H1 (cell line): Measurements from ENCODE around the gene GDPGP1. TPM values are rescaled to one million over a fixed set of nuclear protein-coding genes. Genes with fewer than 3 reads are reported as not detected.
A peak's percentile ranks its signal among the peaks of the same experiment; 100 is the strongest.

Experiments used
- CTCF ChIA-PET: fragments of 300-600 bp; sonication (Branson Sonifier 250); formaldehyde crosslinking; loops from one replicate; lab custom pipeline; 2021; ENCODE audit not compliant: partially characterized antibody; lab: Charles Lee
- POLR2A ChIA-PET: fragments of 300-600 bp; sonication (Branson Sonifier 250); formaldehyde crosslinking; loops from one replicate; lab custom pipeline; 2021; ENCODE audit warnings: inconsistent platforms; ENCODE audit not compliant: partially characterized antibody; lab: Charles Lee
- DNase-seq, 2 experiments: peaks; one replicate each; pipeline versions ENCODE4 v3.0.0 to v3.0.0-alpha.2; 2010 to 2022; ENCODE audit warnings: low spot score in 2 of 2, low read depth in 1 of 2, mixed read lengths in 1 of 2
- FAIRE-seq: peaks from 2 replicates; lab custom pipeline; 2011; peaks lifted over from hg19 to GRCh38; lab: Jason Lieb, UNC
- H2AFZ ChIP-seq: 2 replicates; pipeline ENCODE4 v1.8.1; 2012; ENCODE audit warnings: low read length, inconsistent platforms
- H2AK5ac ChIP-seq: 2 replicates; pipeline ENCODE4 v1.6.1; 2013; ENCODE audit warnings: low read depth, low read length
- H2BK120ac ChIP-seq: replicated peaks from 2 replicates; pipeline ENCODE3; 2013; ENCODE audit warnings: low read depth, low read length, inconsistent platforms
- H2BK12ac ChIP-seq: 2 replicates; pipeline ENCODE4 v1.6.1; 2013; ENCODE audit warnings: low read depth, low read length
- H2BK15ac ChIP-seq: 2 replicates; pipeline ENCODE4 v1.6.1; 2013; ENCODE audit warnings: low read length
- H2BK20ac ChIP-seq: 2 replicates; pipeline ENCODE4 v1.6.1; 2013; ENCODE audit warnings: low read length
- H2BK5ac ChIP-seq: 2 replicates; pipeline ENCODE4 v1.6.1; 2013; ENCODE audit warnings: low read depth, low read length
- H3K14ac ChIP-seq: 2 replicates; pipeline ENCODE4 v1.6.1; 2013; ENCODE audit warnings: inconsistent platforms; ENCODE audit not compliant: insufficient read length
- H3K18ac ChIP-seq: 2 replicates; pipeline ENCODE4 v1.6.1; 2013; ENCODE audit warnings: low read length; ENCODE audit errors: extremely low read depth
- H3K23ac ChIP-seq: 2 replicates; pipeline ENCODE4 v1.6.1; 2013; ENCODE audit warnings: inconsistent platforms; ENCODE audit not compliant: insufficient read length
- H3K23me2 ChIP-seq: 2 replicates; pipeline ENCODE4 v1.6.1; 2013; ENCODE audit warnings: low read depth, low read length
- H3K27ac ChIP-seq: 2 replicates; pipeline ENCODE4 v1.6.1; 2011; ENCODE audit warnings: low read depth, low read length, inconsistent platforms
- H3K27me3 ChIP-seq, 4 experiments: replicated peaks in 1 of 4; 1 replicate in 1 of 4; 2 replicates in 3 of 4; pipeline versions ENCODE4 v1.6.1 to v1.8.1; 2011 to 2013; ENCODE audit warnings: low read length in 3 of 4, mild to moderate bottlenecking in 3 of 4, inconsistent platforms in 2 of 4, mixed read lengths in 2 of 4, moderate library complexity in 1 of 4; ENCODE audit not compliant: control insufficient read depth in 3 of 4, insufficient read depth in 3 of 4; ENCODE audit errors: extremely low read depth in 1 of 4
- H3K36me3 ChIP-seq, 4 experiments: 2 replicates each; pipeline versions ENCODE4 v1.6.1 to v1.8.1; 2011 to 2013; ENCODE audit warnings: mild to moderate bottlenecking in 4 of 4, low read length in 3 of 4, moderate library complexity in 2 of 4, control low read depth in 1 of 4, inconsistent platforms in 1 of 4; ENCODE audit not compliant: insufficient read depth in 4 of 4, control insufficient read depth in 2 of 4
- H3K4ac ChIP-seq: replicated peaks from 2 replicates; pipeline ENCODE3; 2013; ENCODE audit warnings: low read length, low read depth, mixed read lengths, inconsistent platforms; ENCODE audit not compliant: insufficient read length
- H3K4me1 ChIP-seq, 4 experiments: replicated peaks in 1 of 4; 1 replicate in 1 of 4; 2 replicates in 3 of 4; pipeline versions ENCODE4 v1.6.1 to v1.8.1; 2011 to 2013; ENCODE audit warnings: low read length in 3 of 4, inconsistent platforms in 2 of 4, mixed read lengths in 1 of 4; ENCODE audit not compliant: insufficient read depth in 4 of 4, control insufficient read depth in 3 of 4
- H3K4me2 ChIP-seq, 2 experiments: 2 replicates each; pipeline versions ENCODE4 v1.6.1 to v1.8.1; 2011 to 2013; ENCODE audit warnings: low read depth in 2 of 2, low read length in 2 of 2, control low read depth in 1 of 2, inconsistent platforms in 1 of 2, mild to moderate bottlenecking in 1 of 2; ENCODE audit not compliant: insufficient read depth in 1 of 2
- H3K4me3 ChIP-seq, 4 experiments: fragments of 200-600, 300-600 bp in 1 of 4; sonication (generic), shearing (Covaris generic), sonication (Bioruptor Twin) in 1 of 4; 2 replicates each; pipeline versions ENCODE4 v1.5.1 to v1.8.1; 2011 to 2016; ENCODE audit warnings: low read length in 4 of 4, low read depth in 3 of 4, control low read depth in 2 of 4, inconsistent platforms in 2 of 4, mild to moderate bottlenecking in 2 of 4, mixed read lengths in 1 of 4, moderate library complexity in 1 of 4; ENCODE audit not compliant: insufficient read depth in 2 of 4; ENCODE audit errors: extremely low read depth in 1 of 4
- H3K56ac ChIP-seq: replicated peaks from 2 replicates; pipeline ENCODE3; 2013; ENCODE audit warnings: low read depth, mild to moderate bottlenecking, mixed read lengths, low read length, inconsistent platforms; ENCODE audit not compliant: insufficient read length
- H3K79me1 ChIP-seq: 2 replicates; pipeline ENCODE4 v1.6.1; 2013; ENCODE audit warnings: low read depth, low read length, control low read depth
- H3K79me2 ChIP-seq, 2 experiments: 2 replicates each; pipeline versions ENCODE4 v1.6.1 to v1.8.1; 2012 to 2013; ENCODE audit warnings: low read length in 2 of 2, mild to moderate bottlenecking in 2 of 2, inconsistent platforms in 1 of 2; ENCODE audit not compliant: insufficient read depth in 2 of 2, control insufficient read depth in 1 of 2
- H3K9ac ChIP-seq, 4 experiments: replicated peaks in 1 of 4; 1 replicate in 1 of 4; 2 replicates in 3 of 4; pipeline versions ENCODE4 v1.6.1 to v1.8.1; 2011 to 2013; ENCODE audit warnings: low read depth in 3 of 4, low read length in 3 of 4, control low read depth in 2 of 4, mild to moderate bottlenecking in 2 of 4, moderate library complexity in 2 of 4, inconsistent platforms in 1 of 4; ENCODE audit errors: extremely low read depth in 1 of 4
- H3K9me3 ChIP-seq, 2 experiments: 2 replicates each; pipeline versions ENCODE4 v1.6.1 to v1.8.1; 2012 to 2013; ENCODE audit warnings: mild to moderate bottlenecking in 2 of 2, moderate library complexity in 2 of 2, control low read depth in 1 of 2, inconsistent platforms in 1 of 2, low read depth in 1 of 2, low read length in 1 of 2, mixed read lengths in 1 of 2; ENCODE audit not compliant: insufficient read depth in 2 of 2
- H4K20me1 ChIP-seq, 2 experiments: replicated peaks in 1 of 2; 2 replicates each; pipeline versions ENCODE3 to v1.8.1; 2011 to 2013; ENCODE audit warnings: inconsistent platforms in 2 of 2, low read length in 2 of 2, mild to moderate bottlenecking in 1 of 2; ENCODE audit not compliant: insufficient read depth in 2 of 2, control insufficient read depth in 1 of 2
- H4K5ac ChIP-seq: 2 replicates; pipeline ENCODE4 v1.6.1; 2013; ENCODE audit warnings: low read length, low read depth, mixed read lengths, inconsistent platforms; ENCODE audit not compliant: insufficient read length
- H4K8ac ChIP-seq: 2 replicates; pipeline ENCODE4 v1.8.0; 2013; ENCODE audit warnings: mild to moderate bottlenecking, moderate library complexity, low read length, inconsistent platforms; ENCODE audit not compliant: insufficient read depth; ENCODE audit errors: extremely low read depth
- H4K91ac ChIP-seq: replicated peaks from 2 replicates; pipeline ENCODE3; 2013; ENCODE audit warnings: low read length, mixed read lengths, inconsistent platforms; ENCODE audit not compliant: insufficient read length
- CREB1 ChIP-seq: IDR thresholded peaks from 2 replicates; pipeline ENCODE4 v1.6.1; 2012; ENCODE audit warnings: inconsistent platforms
- MAX ChIP-seq: IDR thresholded peaks from 2 replicates; pipeline ENCODE4 v1.6.1; 2012; ENCODE audit warnings: inconsistent platforms
- SP1 ChIP-seq: IDR thresholded peaks from 2 replicates; pipeline ENCODE4 v1.6.1; 2011; ENCODE audit warnings: low read depth, low read length
- WGBS, 2 experiments: shearing (Covaris generic) in 1 of 2; methylation state at CpG; one replicate each; pipeline versions ENCODE4 v1.1.6 to v1.1.7; 2013 to 2015; ENCODE audit warnings: low lambda C conversion rate in 2 of 2, mixed read lengths in 2 of 2, inconsistent platforms in 1 of 2, low coverage in 1 of 2, missing lambda C conversion rate in 1 of 2; ENCODE audit not compliant: insufficient replicate concordance in 2 of 2, insufficient coverage in 1 of 2, insufficient read length in 1 of 2; ENCODE audit errors: extremely low coverage in 1 of 2, missing lambda C conversion rate in 1 of 2; 5-methylcytosine and 5-hydroxymethylcytosine counted together
- polyA plus RNA-seq, 7 experiments: library from polyadenylated mRNA; depleted of rRNA in 3 of 7; stranded (reverse) in 5 of 7; unstranded in 2 of 7; fragments of >200 nt in 5 of 7; fragments of 200-250 nt in 2 of 7; gene quantifications; 1 replicate in 5 of 7; 2 replicates in 1 of 7; 4 replicates in 1 of 7; pipeline versions ENCODE4 v1.2.1 to v1.2.3, GENCODE V29; 2011 to 2013; ENCODE audit warnings: missing spikeins in 2 of 7, mixed read lengths in 2 of 7
- total RNA-seq: library from RNA; stranded (reverse); fragmentation: NEBNext Ultra II Directional; extraction: Animal tissue kit (Norgen Biotek cat#: 25700); gene quantifications from 2 replicates; pipeline ENCODE4 v1.2.1, GENCODE V29; 2021

GDPGP1 gene
- total and polyA plus RNA-seq, 2 of the 8 experiments (the other 6 are each of a cell fraction or from before 2014, with no cell fraction given) = 1.8 to 5.6 TPM

DNA sequence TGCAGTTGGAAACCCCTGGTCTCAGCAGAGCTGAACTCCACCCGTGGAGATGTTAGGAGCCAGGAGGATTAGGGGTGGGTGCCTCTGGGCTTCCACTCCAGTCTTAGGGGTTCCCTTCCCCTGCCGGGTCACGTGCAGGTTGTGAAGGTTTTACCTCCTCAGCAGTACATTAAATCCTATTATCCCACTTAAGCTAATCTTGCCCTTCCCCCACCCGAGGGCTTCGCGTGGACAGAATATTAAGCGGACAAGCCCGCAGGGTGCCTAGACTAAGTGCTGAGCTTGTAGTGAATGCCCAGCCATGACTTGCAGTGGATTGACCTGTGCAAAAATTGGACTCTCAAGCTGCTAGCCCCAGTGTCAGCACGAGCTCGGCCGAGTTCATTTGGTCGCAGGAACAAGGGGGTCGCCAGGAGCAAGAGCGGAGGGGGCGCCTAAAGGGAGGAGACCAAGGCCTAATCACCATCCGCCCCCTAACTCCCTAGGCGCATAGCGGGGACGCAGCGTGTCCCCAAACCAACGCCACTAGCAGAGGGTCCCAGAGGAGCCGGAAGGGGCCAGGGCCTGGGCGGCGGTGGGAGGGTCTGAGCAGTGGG, 33.4 kb upstream of the GDPGP1 start:
- FAIRE-seq = no peak
- POLR2A ChIA-PET = interaction anchor here (0.7 to 3.3 kb wide), 17 partner anchors 8 to 307 kb away, joined by 3 to 25 read pairs (median 4); partner anchors contain the start of genes AP3S2, CIB1, GDPGP1 and IDH2

More for the DNA sequence above, 33.4 kb upstream of the GDPGP1 start:
- CTCF ChIA-PET = interaction anchor here (0.5 to 12.6 kb wide), 15 partner anchors 9 to 663 kb away, joined by 3 to 182 read pairs (median 3); partner anchors contain the start of gene IDH2
- H2BK15ac ChIP-seq = peak overlapping the region; percentile 72; the same call in 1 of the 2 replicates
- 22% methylated on average over 19 of the region's 24 CpGs; no CpG with 5 or more reads in 1 of the 2 experiments for WGBS, 2 experiments
- H4K5ac ChIP-seq = peak overlapping the region; percentile 83
- peak overlapping the region; percentile 90 for H3K18ac ChIP-seq
- TF ChIP-seq SP1 = no peak
- 0 out of 2 replicates have a peak, but pooled peaks have one; percentile 13 for TF ChIP-seq MAX
- 0 out of 2 replicates have a peak, but pooled peaks have one; percentile 22 for TF ChIP-seq CREB1
- peaks cover 0 to 2% (median 0%) of the 10 kb centered on the region in 4 experiments; a peak in 4 of 8 replicates for H3K36me3 ChIP-seq
- H3K4me2 ChIP-seq = peak overlapping the region; percentile 79 to 85
- H3K14ac ChIP-seq = no peak overlapping the region
- no peak for DNase-seq
- peaks cover 0 to 21% (median 7%) of the 10 kb centered on the region in 4 experiments; a peak in 5 of 7 replicates for H3K4me1 ChIP-seq
- peak overlapping the region; percentile 91; the same call in 1 of the 2 replicates for H2BK5ac ChIP-seq
- no peaks in the 10 kb centered on the region for H3K9me3 ChIP-seq
- H2AFZ ChIP-seq = peak overlapping the region; percentile 65; the same call in 1 of the 2 replicates
- H3K23me2 ChIP-seq = peaks cover 16% of the 10 kb centered on the region
- H4K8ac ChIP-seq = peak overlapping the region; percentile 93
- no peaks in the 10 kb centered on the region for H3K27me3 ChIP-seq
- H4K91ac ChIP-seq = peak overlapping the region; percentile 92
- no peak overlapping the region for H2AK5ac ChIP-seq
- H3K4me3 ChIP-seq = peak overlapping the region; percentile 55 to 95 (median 81)
- H3K27ac ChIP-seq = peak overlapping the region; percentile 61; the same call in 1 of the 2 replicates
- peak overlapping the region; percentile 57 for H3K4ac ChIP-seq
- peak overlapping the region; percentile 80; the same call in 1 of the 2 replicates for H2BK20ac ChIP-seq
- H4K20me1 ChIP-seq = peaks cover 6 to 25% of the 10 kb centered on the region in 2 experiments
- H3K56ac ChIP-seq = peak overlapping the region; percentile 87
- H3K23ac ChIP-seq = peak overlapping the region; percentile 71
- H3K79me2 ChIP-seq = peaks cover 9 to 34% of the 10 kb centered on the region in 2 experiments
- H2BK120ac ChIP-seq = peak overlapping the region; percentile 82
- H2BK12ac ChIP-seq = peak overlapping the region; percentile 80; the same call in 1 of the 2 replicates
- peaks cover 14% of the 10 kb centered on the region for H3K79me1 ChIP-seq
- H3K9ac ChIP-seq = peak overlapping the region in 2 of 4 experiments; percentile 46 to 56; a peak in 4 of 7 replicates
